PC-3 (cell line): Measurements from ENCODE around the gene UACA. TPM values are rescaled to one million over a fixed set of nuclear protein-coding genes. Genes with fewer than 3 reads are reported as not detected.

Experiments
- ATAC-seq: fragments of 200-7000 bp; cut with Tn5 transposase; 2 replicates; pipeline ENCODE4 v1.9.1; 2020; ENCODE audit warnings: mild to moderate bottlenecking, moderate library complexity
- BruUV-seq: library from RNA; stranded (reverse); fragments of 400-500 nt; replicated peaks from 2 replicates; lab custom pipeline; 2021; lab: Mats Ljungman, UMichigan
- CTCF ChIA-PET: fragments of 300-600 bp; sonication (Branson Sonifier 250); formaldehyde crosslinking; loops from one replicate; lab custom pipeline; 2022; ENCODE audit warnings: antibody characterized with exemption; lab: Charles Lee
- POLR2A ChIA-PET: fragments of 300-600 bp; sonication (Branson Sonifier 250); formaldehyde crosslinking; loops from one replicate; lab custom pipeline; 2022; ENCODE audit warnings: antibody characterized with exemption; ENCODE audit not compliant: unreplicated experiment; lab: Charles Lee
- DNase-seq: peaks from one replicate; pipeline ENCODE4 v3.0.0-alpha.2; 2015
- H2AFZ ChIP-seq: fragments of 300-600 bp; sonication (generic); 2 replicates; pipeline ENCODE4 v1.6.0; 2016; ENCODE audit warnings: antibody characterized with exemption, low read length
- H3F3A ChIP-seq: fragments of 300-600 bp; sonication (generic); one replicate; pipeline ENCODE4 v1.6.0; 2017; ENCODE audit warnings: antibody characterized with exemption, low read length, control low read depth, mild to moderate bottlenecking; ENCODE audit not compliant: unreplicated experiment
- H3K27ac ChIP-seq: fragments of 300-600 bp; sonication (generic); 2 replicates; pipeline ENCODE4 v1.5.1; 2016; ENCODE audit warnings: mild to moderate bottlenecking, low read length
- H3K27me3 ChIP-seq: fragments of 300-600 bp; sonication (generic); 2 replicates; pipeline ENCODE4 v1.6.1; 2016; ENCODE audit warnings: low read length, mixed read lengths
- H3K36me3 ChIP-seq: fragments of 300-600 bp; sonication (generic); 2 replicates; pipeline ENCODE4 v1.6.1; 2016; ENCODE audit warnings: low read depth, mixed run types, low read length, mixed read lengths
- H3K4me1 ChIP-seq: fragments of 300-600 bp; sonication (generic); 2 replicates; pipeline ENCODE4 v1.5.1; 2016; ENCODE audit warnings: low read length; ENCODE audit not compliant: insufficient read depth
- H3K4me2 ChIP-seq: fragments of 300-600 bp; sonication (generic); 2 replicates; pipeline ENCODE4 v1.6.0; 2016; ENCODE audit warnings: low read length
- H3K4me3 ChIP-seq: fragments of 300-600 bp; sonication (generic); 2 replicates; pipeline ENCODE4 v1.5.1; 2016; ENCODE audit warnings: mild to moderate bottlenecking, low read length, mixed read lengths
- H3K79me2 ChIP-seq: fragments of 300-600 bp; sonication (generic); 2 replicates; pipeline ENCODE4 v1.6.1; 2017; ENCODE audit warnings: low read length, mixed read lengths
- H3K9ac ChIP-seq: fragments of 300-600 bp; sonication (generic); 2 replicates; pipeline ENCODE4 v1.6.0; 2016; ENCODE audit warnings: mild to moderate bottlenecking, low read length
- H3K9me2 ChIP-seq: fragments of 300-600 bp; sonication (generic); replicated peaks from 2 replicates; pipeline ENCODE4 v1.6.1; 2016; ENCODE audit warnings: mixed run types, low read length, mixed read lengths
- H3K9me3 ChIP-seq: fragments of 300-600 bp; sonication (generic); 2 replicates; pipeline ENCODE4 v1.6.1; 2016; ENCODE audit warnings: low read length, mixed read lengths
- H4K20me1 ChIP-seq: fragments of 300-600 bp; sonication (generic); 2 replicates; pipeline ENCODE4 v1.6.1; 2016; ENCODE audit warnings: low read length, mixed read lengths
- CTCF ChIP-seq: fragments of 300-600 bp; sonication (generic); conservative IDR thresholded peaks from 2 replicates; pipeline ENCODE4 v1.5.1; 2017; ENCODE audit warnings: antibody characterized with exemption, low read depth, mild to moderate bottlenecking, low read length
- EZH2 ChIP-seq: fragments of 300-600 bp; sonication (generic); IDR thresholded peaks from one replicate; pipeline ENCODE4 v1.6.1; 2017; ENCODE audit warnings: antibody characterized with exemption, mild to moderate bottlenecking, low read length; ENCODE audit not compliant: unreplicated experiment
- EZH2phosphoT487 ChIP-seq: fragments of 300-600 bp; sonication (generic); IDR thresholded peaks from 2 replicates; pipeline ENCODE4 v1.6.1; 2018; ENCODE audit warnings: mild to moderate bottlenecking, antibody characterized with exemption, low read length, borderline replicate concordance
- intact Hi-C: fragments of 100-400 bp; cut with micrococcal nuclease; formaldehyde crosslinking; loops from 2 replicates; pipeline ENCODE4 v1.9.0; 2023
- total RNA-seq: library from RNA; depleted of rRNA; stranded (reverse); fragments of >200 nt; gene quantifications from 2 replicates; pipeline ENCODE4 v1.2.3, GENCODE V29; 2014

Gene UACA
- total RNA-seq, 1 experiment from 2014 or later: 21.7 TPM

GRCh38 chr15:70712271-70712670 is 51.1 kb downstream of the UACA start:
- H3K4me3 ChIP-seq: no peak overlapping the region
- H3K79me2 ChIP-seq: peaks cover 65% of the 10 kb centered on the region
- H3K27ac ChIP-seq: no peak overlapping the region
- H4K20me1 ChIP-seq: no peaks in the 10 kb centered on the region
- intact Hi-C loops: no loop called here
- no peaks in the 10 kb centered on the region for H3K27me3 ChIP-seq
- peaks cover 4% of the 10 kb centered on the region for H3F3A ChIP-seq
- H3K4me1 ChIP-seq: peaks cover 36% of the 10 kb centered on the region
- POLR2A ChIA-PET: no interaction called here
- no peak for DNase-seq
- no peak overlapping the region for H2AFZ ChIP-seq
- H3K4me2 ChIP-seq: no peak overlapping the region
- CTCF ChIA-PET: no interaction called here
- no peak overlapping the region for H3K9ac ChIP-seq
- no peak for ATAC-seq
- H3K9me3 ChIP-seq: no peaks in the 10 kb centered on the region
- no peaks in the 10 kb centered on the region; the same call in 1 of the 2 replicates for H3K36me3 ChIP-seq
- BruUV-seq: no TSS peak
- no peak for TF ChIP-seq EZH2phosphoT487
- TF ChIP-seq EZH2: no peak
- no peaks in the 10 kb centered on the region for H3K9me2 ChIP-seq

GRCh38 chr15:70710714-70711113 is 52.6 kb downstream of the UACA start:
- Histone ChIP-seq H3K9me3 (no peaks in the 10 kb centered on the region), H3K79me2 (peaks cover 71% of the 10 kb centered on the region), H3F3A (peaks cover 4% of the 10 kb centered on the region), H2AFZ (no peak overlapping the region), H3K36me3 (no peaks in the 10 kb centered on the region; the same call in 1 of the 2 replicates), H3K27ac (no peak overlapping the region), H3K4me2 (no peak overlapping the region), H3K9me2 (no peaks in the 10 kb centered on the region), H3K4me3 (no peak overlapping the region), H3K27me3 (no peaks in the 10 kb centered on the region), H4K20me1 (no peaks in the 10 kb centered on the region), H3K4me1 (peaks cover 26% of the 10 kb centered on the region), H3K9ac (no peak overlapping the region)
- intact Hi-C loops: no loop called here
- POLR2A ChIA-PET: no interaction called here
- BruUV-seq: no TSS peak
- TF ChIP-seq EZH2 (no peak), CTCF (no peak), EZH2phosphoT487 (no peak)
- CTCF ChIA-PET: no interaction called here
- DNase-seq: no peak
- ATAC-seq: no peak

GRCh38 chr15:70708839-70709238 is 54.5 kb downstream of the UACA start:
- H3K9ac ChIP-seq: no peak overlapping the region
- intact Hi-C loops: no loop called here
- TF ChIP-seq EZH2phosphoT487: no peak
- no peak for TF ChIP-seq CTCF
- no peak for TF ChIP-seq EZH2
- no peaks in the 10 kb centered on the region for H3K27me3 ChIP-seq
- H3K4me1 ChIP-seq: peaks cover 12% of the 10 kb centered on the region
- POLR2A ChIA-PET: no interaction called here
- H3F3A ChIP-seq: no peaks in the 10 kb centered on the region
- H3K9me3 ChIP-seq: no peaks in the 10 kb centered on the region
- H3K4me2 ChIP-seq: no peak overlapping the region
- peaks cover 78% of the 10 kb centered on the region for H3K79me2 ChIP-seq
- H3K27ac ChIP-seq: no peak overlapping the region
- ATAC-seq (no peak), DNase-seq (no peak)
- BruUV-seq: no TSS peak
- no peaks in the 10 kb centered on the region for H4K20me1 ChIP-seq
- no peak overlapping the region for H3K4me3 ChIP-seq
- no peaks in the 10 kb centered on the region for H3K9me2 ChIP-seq
- CTCF ChIA-PET: no interaction called here
- H2AFZ ChIP-seq: no peak overlapping the region
- no peaks in the 10 kb centered on the region; the same call in 1 of the 2 replicates for H3K36me3 ChIP-seq
